Stimulated activated CD8-positive, alpha-beta memory T cell treated with anti-CD3 and anti-CD28 coated beads, Interleukin-4, amount 100 ng/mL, for 1 hour (primary cell): ENCODE measurements around the gene RABEP2.
"Not testable (repeated sequence)": the region's sequence is repeated elsewhere in the genome, so short reads cannot be mapped to it uniquely, and the experiment has no call there.

Source experiments
- DNase-seq, 2 donors: peaks; one replicate each; pipeline ENCODE4 v3.0.0-alpha.2; 2020; ENCODE audit warnings: low read depth in 2 of 2, low spot score in 1 of 2

Gene RABEP2

DNA sequence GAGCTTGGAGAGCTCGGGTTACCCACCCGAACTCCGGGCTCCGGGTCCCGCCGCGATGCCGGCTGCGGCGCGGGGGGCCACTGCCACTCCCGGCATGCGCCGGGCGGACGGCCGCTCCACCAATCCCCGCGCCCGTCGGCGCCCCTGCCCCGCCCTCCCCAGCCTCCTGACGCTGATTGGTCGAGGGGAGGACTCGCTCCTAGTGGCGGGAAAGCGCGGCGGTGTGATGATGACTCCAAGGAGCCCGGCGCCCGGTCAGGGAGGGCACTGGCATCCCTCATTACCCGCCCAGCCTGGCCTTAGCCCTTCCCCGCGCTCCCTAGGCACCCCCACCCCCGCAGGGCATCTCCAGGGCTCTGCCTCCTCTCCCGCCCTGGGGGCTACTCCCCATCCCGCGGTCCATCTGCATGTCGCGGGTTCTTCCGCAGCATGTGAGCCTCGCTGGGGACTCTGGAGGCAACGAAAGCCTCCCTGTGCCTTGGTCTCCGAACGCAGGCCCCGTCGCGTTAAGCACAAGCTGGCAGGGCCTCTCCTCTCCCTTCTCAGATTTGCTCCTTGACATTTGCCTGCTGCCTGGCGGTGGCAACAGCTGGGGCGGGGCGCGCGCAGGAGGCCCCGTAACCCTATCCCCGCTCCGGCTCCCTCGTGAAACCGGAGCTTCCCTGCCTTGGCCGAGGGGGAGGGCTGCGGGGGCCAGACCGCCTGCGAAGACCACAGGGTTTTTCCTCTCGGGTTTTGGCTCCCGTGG is 45.0 kb downstream of the RABEP2 start:
- peak; percentile 76 to 79 for DNase-seq

DNA sequence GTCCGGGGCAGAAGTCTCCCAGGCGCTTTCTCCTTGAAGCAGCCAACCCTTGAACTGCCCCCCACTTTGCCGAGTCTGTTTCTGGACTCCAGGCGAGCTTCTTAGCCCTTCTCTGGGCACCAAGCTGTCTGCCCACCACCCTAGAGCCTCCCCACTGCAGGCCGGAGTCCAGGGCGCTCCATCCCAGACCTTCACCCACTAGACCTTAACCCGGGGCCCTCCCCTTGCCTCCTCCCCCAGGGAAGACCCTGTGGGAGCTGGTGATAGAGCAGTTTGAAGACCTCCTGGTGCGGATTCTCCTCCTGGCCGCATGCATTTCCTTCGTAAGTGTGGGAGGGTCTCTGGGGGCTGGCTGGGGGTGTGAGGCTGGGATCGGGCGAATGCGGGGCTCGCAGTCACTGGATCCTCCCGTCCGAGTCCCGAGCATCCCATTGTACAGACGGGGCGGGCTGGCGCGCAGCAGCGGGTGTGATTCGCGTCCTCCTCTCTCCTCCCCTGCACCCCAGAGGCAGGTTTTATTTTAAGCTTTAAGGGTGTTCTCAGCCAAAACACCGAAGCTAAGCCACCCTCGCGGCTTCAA is 45.7 kb downstream of the RABEP2 start:
- DNase-seq, result no peak

GRCh38 chr16:28878083-28878926 is 46.7 kb downstream of the RABEP2 start, which contains the start of gene ATP2A1:
TSS of gene ATP2A1 (plus strand) at chr16:28878488. CDS start at chr16:28878672, 184 bp downstream.
- no peak for DNase-seq

- DNase-seq, result no peak
Measured at GRCh38 chr16:28877655-28878000, 47.4 kb downstream of the RABEP2 start.

GRCh38 chr16:28876973-28877654 is 47.9 kb downstream of the RABEP2 start:
- DNase-seq, result no peak

- no peak for DNase-seq
Measured at GRCh38 chr16:28876019-28876659, 48.9 kb downstream of the RABEP2 start.

DNA sequence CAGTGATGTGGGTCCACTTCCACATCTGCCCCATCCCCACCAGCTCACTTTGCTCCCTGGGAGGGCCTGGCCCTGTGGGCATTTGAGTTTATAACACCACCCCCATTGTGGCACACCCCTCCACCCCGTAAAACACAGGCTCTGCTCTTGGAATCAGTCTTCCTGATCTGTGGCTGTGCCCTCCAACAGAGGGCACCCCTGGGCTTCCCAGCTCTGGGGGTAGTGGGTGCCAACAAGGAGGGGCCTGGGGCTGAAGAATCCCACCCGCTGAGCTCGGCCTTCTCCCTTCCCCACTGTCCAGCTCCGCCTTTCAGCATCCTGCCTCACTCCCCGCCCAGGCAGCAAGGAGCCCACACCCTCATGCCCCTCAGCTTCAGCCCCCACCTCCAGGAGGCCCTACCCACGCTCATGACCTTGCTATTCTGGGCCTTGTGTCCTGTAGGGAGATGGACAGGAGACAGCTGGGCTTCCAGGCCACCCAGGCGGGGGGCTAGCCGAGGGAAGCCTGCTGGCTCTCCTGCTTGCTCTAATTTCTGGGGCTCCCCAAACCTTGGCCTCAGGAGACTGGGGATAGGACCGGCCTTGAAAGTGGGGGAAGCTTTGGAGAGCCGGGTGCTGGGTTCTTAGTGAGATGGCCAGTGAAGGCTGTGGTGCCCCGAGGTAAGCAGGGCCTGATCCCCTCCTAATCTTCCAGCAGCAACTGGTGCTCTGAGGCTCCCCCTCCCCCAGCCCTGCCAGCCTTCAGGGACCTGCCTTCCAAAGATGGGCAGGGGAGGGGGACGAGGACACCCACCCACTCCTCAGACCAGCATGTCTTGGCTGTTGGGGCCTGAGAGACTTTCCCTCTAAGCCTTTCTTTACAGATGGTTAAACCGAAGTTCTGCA is 49.7 kb downstream of the RABEP2 start:
- no peak for DNase-seq

DNA sequence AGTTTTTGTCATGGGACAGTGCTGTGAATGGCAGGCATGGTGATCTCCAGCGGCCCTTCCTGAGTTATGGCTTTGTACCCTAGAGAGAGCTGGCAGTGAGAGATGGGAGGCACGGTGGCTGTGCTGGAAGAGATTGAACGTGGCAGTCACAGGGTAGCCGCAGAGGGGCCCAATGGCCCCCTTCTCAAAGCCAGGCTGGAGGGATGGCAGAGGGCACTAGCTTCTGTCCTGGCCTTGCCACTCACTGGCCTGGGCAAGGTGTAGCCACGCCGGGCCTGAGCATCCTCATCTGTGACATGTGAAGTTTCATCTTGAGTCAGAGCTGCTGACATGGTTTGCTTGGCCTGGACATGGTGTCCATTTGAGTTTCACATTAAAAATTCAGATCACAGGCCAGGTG is 50.6 kb downstream of the RABEP2 start:
- DNase-seq, result no peak

GRCh38 chr16:28873543-28874201 is 51.4 kb downstream of the RABEP2 start:
- DNase-seq, result peak in 1 of 2 donors; percentile 29

GRCh38 chr16:28872952-28873351 is 52.1 kb downstream of the RABEP2 start:
- DNase-seq, result no peak

- DNase-seq, result no peak
Measured at GRCh38 chr16:28869201-28869600, 55.8 kb downstream of the RABEP2 start.

- not testable (repeated sequence) for DNase-seq
Measured at GRCh38 chr16:28867646-28868045, 57.4 kb downstream of the RABEP2 start.

GRCh38 chr16:28867241-28867640 is 57.8 kb downstream of the RABEP2 start:
- DNase-seq, result no peak

DNA sequence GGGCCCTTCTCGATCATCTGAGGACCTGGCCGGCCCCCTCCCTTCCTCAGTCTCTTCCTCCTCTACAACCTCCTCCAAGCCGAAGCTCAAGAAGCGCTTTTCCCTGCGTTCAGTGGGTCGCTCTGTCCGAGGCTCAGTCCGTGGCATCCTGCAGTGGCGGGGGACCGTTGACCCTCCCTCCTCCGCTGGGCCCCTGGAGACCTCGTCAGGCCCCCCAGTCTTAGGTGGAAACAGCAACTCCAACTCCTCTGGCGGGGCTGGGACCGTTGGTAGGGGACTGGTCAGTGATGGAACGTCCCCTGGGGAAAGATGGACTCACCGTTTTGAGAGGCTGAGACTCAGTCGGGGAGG is 58.6 kb downstream of the RABEP2 start:
- DNase-seq, result no peak

GRCh38 chr16:28865722-28866453 is 59.1 kb downstream of the RABEP2 start:
- DNase-seq, result no peak

DNA sequence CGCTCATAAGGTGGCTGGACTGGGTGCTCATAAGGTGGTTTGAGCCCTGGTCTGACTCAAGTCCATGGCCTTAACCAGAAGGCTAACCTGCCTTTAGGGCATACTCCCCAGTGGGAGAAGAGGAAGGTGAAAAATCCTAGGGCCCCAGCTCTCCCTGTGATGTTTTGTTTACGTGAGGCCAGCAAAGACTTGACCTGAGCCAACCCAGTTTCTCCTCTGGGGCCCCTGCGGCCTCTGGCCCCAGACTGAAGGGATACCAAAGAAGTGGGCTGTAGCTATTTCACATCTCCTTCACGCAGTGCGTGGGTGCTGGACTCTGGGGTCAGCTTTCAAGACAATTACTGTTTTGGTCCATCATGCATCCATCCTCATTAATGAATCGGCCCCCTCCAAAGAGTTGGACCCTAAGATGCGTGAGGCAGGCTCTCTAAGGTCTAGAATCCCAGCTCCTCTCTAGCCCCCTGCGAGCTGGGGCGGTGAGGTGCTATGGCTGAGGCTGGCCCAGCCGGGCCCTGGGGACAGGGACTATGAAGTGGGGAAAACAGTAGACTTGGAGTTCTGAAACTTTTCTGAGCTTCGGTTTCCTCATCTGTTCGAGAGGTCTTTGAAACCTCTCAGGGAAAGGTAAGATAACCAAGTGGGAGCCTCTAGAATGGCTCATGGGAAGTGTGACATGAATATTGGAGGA is 59.9 kb downstream of the RABEP2 start:
- no peak for DNase-seq

GRCh38 chr16:28863929-28864793 is 60.9 kb downstream of the RABEP2 start:
- DNase-seq, result no peak
